Measurements from ENCODE around the gene EVC2.
"Not testable (repeated sequence)": the region's sequence is repeated elsewhere in the genome, so short reads cannot be mapped to it uniquely, and the experiment has no call there.

EVC2 gene

GRCh38 chr4:5629542-5629941 is 78.8 kb downstream of the EVC2 start:
- no peak for DNase-seq (ENCODE audit: low read depth)

DNA sequence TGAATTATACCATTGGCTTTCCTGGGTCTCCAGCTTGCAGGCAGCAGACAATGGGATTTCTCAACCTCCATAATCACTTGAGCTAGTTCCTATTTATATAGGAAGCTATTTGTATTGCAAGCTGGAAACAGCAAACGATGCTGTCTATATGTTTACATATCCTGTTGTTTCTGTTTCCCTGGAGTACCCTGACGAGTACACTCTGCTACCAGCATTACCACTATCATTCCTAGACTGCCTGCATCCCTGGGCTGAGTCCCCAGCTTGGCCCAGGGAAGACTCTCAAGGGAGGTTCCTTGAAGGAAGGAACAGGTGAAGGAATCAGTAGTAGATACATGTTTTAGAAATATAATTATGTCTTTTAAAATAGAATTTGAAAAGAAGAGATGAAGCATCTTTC is 81.4 kb downstream of the EVC2 start:
- no peak for DNase-seq (ENCODE audit: low read depth)

GRCh38 chr4:5622596-5622995 is 85.8 kb downstream of the EVC2 start:
- no peak for DNase-seq (ENCODE audit: low read depth)

DNA sequence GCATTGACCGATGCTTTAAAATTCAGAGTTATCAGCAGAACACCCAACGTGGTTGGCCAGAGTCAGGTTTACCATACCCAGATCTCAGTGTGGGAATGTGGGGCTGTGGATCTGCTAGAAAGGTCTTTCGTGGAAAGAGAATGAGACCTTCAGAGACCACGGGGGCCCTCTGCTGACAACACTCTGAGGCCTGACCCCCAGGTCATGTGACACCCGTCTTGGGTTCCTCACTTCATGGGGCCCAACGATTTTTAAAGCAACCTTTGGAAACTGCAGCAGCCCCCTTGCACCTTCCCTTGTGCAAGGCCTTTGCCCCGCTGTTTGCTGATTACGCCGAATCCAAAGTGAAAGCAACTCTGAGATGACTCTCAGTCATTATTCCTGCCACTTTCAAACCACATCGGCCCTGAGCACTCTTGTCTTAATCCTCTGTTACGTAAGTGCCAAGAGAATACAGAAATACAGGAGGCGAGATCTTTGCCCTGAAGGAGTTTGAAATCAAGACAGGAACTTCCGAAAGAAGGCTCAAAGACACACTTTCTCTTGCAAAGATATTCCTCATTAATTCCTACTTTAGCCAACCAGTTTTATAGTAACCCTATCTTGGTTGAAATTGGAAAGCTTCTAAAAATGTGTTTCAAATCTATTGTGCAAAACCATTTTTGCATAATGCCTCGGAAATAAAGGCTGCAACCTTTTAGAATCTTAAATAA is 88.3 kb downstream of the EVC2 start:
- no peak for DNase-seq (ENCODE audit: low read depth)

GRCh38 chr4:5618051-5618960 is 90.1 kb downstream of the EVC2 start:
- DNase-seq (ENCODE audit: low read depth) = peak; percentile 5

GRCh38 chr4:5616331-5616950 is 91.9 kb downstream of the EVC2 start:
- no peak for DNase-seq (ENCODE audit: low read depth)

- DNase-seq (ENCODE audit: low read depth) = no peak
Observed at GRCh38 chr4:5615496-5616075, 92.8 kb downstream of the EVC2 start.

- peak; percentile 31 for DNase-seq (ENCODE audit: low read depth)
Observed at GRCh38 chr4:5611750-5612149, 96.6 kb downstream of the EVC2 start.

DNA sequence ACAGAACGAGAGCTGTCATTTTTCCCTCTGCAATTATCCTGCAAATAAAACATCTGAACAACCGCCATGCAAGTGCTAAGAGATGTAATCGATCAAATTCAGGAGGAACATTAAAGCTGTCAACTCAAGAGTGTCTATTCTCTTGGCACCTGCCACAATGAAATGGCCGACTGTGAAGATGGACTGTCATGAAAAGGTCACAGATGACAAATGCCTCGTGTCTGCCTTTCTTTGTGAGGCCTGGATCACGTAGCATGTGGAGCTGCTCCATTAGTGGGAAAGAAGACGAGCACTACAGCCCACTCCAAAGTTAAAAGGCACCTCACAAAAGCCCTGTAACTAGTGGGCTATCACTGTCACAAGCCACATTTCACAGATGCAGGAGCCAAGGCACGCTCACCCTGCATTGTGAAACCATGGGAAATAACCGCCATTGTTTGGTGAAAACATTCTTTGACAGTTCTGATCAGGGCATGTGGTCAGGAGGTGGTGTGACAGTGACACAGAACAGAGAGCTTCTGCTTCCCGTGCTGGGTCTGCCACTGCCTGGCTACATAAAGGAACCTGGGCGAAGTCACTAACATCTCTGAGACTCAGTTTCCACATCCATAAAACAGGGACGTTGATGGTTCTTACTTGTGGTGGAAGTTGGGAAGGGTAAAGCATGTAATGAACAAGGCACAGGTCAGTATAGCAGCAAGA is 98.9 kb downstream of the EVC2 start:
- no peak for DNase-seq (ENCODE audit: low read depth)

DNA sequence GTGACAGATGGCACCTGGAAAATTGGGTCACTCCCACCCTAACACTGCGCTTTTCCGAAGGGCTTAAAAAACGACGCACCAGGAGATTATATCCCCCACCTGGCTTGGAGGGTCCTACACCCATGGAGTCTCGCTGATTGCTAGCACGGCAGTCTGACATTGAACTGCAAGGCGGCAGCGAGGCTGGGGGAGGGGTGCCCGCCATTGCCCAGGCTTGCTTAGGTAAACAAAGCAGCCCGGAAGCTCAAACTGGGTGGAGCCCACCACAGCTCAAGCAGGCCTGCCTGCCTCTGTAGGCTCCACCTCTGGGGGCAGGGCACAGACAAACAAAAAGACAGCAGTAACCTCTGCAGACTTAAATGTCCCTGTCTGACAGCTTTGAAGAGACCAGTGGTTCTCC is 114.5 kb downstream of the EVC2 start:
- DNase-seq (ENCODE audit: low read depth) = not testable (repeated sequence)

DNA sequence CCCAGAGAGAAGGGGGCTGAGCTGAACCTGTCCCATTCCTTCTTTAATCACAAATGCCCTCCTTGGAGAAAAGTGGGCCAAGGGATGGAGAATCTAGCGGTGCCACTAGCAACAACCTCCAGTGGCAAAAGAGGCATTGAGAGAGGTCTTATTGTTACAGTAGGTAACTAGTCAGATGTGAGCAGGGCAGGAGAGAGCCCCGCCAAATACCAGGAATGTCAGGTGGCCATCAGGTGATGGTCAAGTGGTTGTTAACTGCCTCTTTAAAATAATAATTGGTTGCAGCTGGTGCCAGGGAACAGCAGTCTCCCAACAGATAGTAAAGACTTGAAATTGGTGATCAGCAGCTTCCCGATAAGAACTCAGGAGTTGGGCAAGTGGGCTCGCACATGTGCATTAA is 116.1 kb downstream of the EVC2 start:
- no peak for DNase-seq (ENCODE audit: low read depth)

DNA sequence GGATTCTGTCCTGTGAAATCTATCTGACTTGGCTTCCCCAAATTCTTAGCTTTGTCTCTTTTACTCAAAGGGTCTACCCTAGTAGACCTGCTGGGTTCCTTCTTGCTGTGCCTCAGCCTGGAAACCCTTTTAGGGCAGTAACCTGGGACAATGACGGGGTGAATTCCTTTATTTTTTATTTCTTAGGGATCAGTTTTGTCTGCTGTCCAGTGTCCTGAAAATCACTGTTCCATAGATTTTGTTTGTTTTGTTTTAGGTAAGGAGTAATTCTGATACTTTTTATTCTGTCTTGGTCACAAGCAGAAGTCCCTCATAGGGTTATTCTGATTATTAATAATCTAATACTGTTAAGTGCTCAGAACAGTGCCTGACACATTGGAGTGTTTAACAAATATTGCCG is 118.9 kb downstream of the EVC2 start:
- no peak for DNase-seq (ENCODE audit: low read depth)

- DNase-seq (ENCODE audit: low read depth) = no peak
Observed at GRCh38 chr4:5588046-5588445, 120.3 kb downstream of the EVC2 start.

GRCh38 chr4:5575941-5576340 is 132.4 kb downstream of the EVC2 start:
- no peak for DNase-seq (ENCODE audit: low read depth)

DNA sequence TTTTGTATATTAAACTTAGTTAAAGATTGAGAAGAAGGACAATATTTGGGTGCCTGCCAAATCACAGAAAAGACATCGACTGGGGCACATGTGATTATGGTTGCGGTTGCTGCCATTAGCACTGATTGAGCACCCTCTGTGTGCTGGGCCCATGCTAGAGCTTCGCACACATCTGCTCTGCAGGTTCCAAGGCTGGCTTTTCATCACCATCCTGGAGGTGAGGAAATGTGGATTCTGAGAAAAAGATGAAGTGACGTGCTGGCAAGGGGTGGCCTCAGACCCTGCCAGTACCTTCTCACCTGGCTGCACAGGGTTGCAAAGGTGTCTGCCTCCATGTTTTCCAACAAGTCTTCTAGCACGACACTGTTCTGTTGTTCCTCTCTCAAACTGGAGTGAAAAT is 134.0 kb downstream of the EVC2 start:
- no peak for DNase-seq (ENCODE audit: low read depth)

- no peak for DNase-seq (ENCODE audit: low read depth)
Observed at GRCh38 chr4:5573965-5574364, 134.4 kb downstream of the EVC2 start.

DNA sequence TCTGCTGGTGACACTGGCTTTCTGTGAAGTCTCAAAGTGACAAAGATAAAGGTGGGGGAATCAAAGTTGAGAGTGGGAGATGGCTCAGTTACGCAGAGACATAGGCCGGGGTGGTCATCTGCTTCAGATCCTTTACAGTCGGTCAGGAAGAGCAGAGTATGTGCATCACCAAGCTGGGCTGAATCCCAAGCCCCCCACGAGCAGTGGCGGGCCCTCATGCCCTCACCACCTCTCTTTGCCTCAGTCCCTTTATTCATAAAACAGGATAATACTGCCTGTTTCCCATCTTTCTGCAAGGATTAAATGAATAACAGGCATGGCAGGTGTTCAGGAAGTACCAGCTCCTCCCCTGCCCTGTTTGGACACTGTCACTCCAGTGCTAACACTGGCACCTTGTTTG is 135.6 kb downstream of the EVC2 start:
- DNase-seq (ENCODE audit: low read depth) = no peak

DNA sequence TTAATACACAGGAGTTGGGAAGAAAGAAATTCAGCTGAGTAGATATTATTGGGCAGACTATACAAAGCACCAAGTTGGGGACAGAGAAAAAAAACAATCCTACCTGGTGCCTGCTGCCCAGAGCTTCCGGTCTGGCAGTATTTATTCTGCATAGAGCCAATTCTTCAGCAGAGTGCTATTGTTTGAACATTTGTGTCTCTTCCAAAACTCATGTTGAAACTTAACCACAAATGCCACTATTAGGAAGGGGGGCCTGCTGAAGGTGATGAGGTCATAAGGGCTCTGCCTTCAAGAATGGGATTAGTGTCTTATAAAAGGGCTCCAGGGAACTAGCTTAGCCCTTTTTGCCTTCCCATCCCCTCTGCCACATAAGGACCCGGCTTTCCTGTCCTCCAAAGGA is 136.2 kb downstream of the EVC2 start:
- DNase-seq (ENCODE audit: low read depth) = peak; percentile 3

- DNase-seq (ENCODE audit: low read depth) = no peak
Observed at GRCh38 chr4:5571646-5572045, 136.7 kb downstream of the EVC2 start.

DNA sequence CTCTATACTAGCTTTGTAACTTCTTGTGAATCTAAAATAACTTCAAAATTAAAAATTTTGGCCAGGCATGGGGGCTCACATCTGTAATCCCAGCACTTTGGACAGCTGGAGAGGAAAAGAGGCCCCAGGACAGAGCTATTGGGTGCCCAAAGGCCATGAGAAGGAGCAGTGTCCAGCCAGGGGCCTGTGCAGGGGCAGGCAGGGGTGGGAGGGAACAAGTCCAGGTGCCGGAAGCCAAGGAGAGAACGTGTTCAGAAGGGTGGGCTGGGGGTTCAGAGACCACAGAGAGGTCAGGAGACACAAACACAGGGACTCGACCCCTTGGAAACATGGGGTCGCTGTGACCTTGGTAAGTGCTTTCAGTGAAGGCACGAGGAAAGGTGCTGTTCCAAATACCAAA is 138.9 kb downstream of the EVC2 start:
- DNase-seq (ENCODE audit: low read depth) = no peak

- DNase-seq (ENCODE audit: low read depth) = no peak
Observed at GRCh38 chr4:5568931-5569330, 139.4 kb downstream of the EVC2 start.

DNA sequence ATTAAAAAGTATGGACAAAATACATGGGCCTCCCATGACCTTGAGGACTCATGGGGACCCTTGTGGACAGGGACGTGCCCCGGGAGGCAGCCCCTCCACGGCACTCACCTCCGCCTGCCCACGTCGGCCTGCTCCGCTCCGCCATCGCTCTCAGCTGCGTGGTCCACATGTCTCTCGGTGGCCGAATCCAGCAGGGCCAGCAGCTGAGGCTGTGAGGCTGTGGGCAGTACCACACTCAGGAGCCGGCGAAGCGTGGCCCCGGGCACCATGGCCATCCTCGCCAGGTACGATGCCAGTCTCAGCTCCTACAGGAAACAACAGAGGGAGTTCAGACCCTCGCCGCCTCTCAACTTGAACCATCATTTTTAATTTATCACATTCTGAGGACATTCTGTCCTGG is 140.0 kb downstream of the EVC2 start:
- DNase-seq (ENCODE audit: low read depth) = no peak
